HL-60 (cell line): Measurements from ENCODE around the gene RAP1GAP.
"Not testable (repeated sequence)": the region's sequence is repeated elsewhere in the genome, so short reads cannot be mapped to it uniquely, and the experiment has no call there.

Experiments used
- DNase-seq, 2 experiments: peaks; one replicate each; pipeline ENCODE4 v3.0.0-alpha.2; 2010 to 2020; ENCODE audit warnings: low read depth in 1 of 2, low spot score in 1 of 2
- H3K27ac ChIP-seq: fragments of 250-450 bp; sonication (Bioruptor Pico); replicated peaks from 2 replicates; pipeline ENCODE4 v1.5.1; 2020; ENCODE audit warnings: mild to moderate bottlenecking, moderate library complexity
- H3K27me3 ChIP-seq: fragments of 250-450 bp; sonication (Bioruptor Pico); 2 replicates; pipeline ENCODE4 v1.5.1; 2021; ENCODE audit warnings: mild to moderate bottlenecking, moderate library complexity; ENCODE audit not compliant: insufficient read depth, poor library complexity, severe bottlenecking
- H3K4me3 ChIP-seq: replicated peaks from 2 replicates; pipeline ENCODE4 v1.5.1; 2011; ENCODE audit warnings: mild to moderate bottlenecking, control low read depth, low read length; ENCODE audit not compliant: insufficient read depth
- CTCF ChIP-seq: IDR thresholded peaks from one replicate; pipeline ENCODE4 v1.5.1; 2011; ENCODE audit warnings: low read length, control low read depth, inconsistent platforms; ENCODE audit not compliant: insufficient read depth
- GABPA ChIP-seq: IDR thresholded peaks from 2 replicates; pipeline ENCODE4 v1.6.1; 2012; ENCODE audit warnings: low read depth
- POLR2AphosphoS5 ChIP-seq: IDR thresholded peaks from 2 replicates; pipeline ENCODE4 v1.6.1; 2012; ENCODE audit warnings: low read depth
- REST ChIP-seq: IDR thresholded peaks from 2 replicates; pipeline ENCODE4 v1.6.1; 2012; ENCODE audit warnings: low read depth; ENCODE audit not compliant: insufficient replicate concordance
- SPI1 ChIP-seq: IDR thresholded peaks from 2 replicates; pipeline ENCODE4 v1.6.1; 2012; ENCODE audit warnings: low read depth, mild to moderate bottlenecking, borderline replicate concordance

Gene RAP1GAP

GRCh38 chr1:21633141-21633755 lies 35.9 kb downstream of the RAP1GAP start:
- Histone ChIP-seq H3K4me3 (no peak overlapping the region), H3K27ac (no peak overlapping the region), H3K27me3 (peaks cover 3% of the 10 kb centered on the region)
- no peak for TF ChIP-seq GABPA
- no peak for TF ChIP-seq CTCF
- TF ChIP-seq SPI1: no peak
- no peak for TF ChIP-seq REST
- no peak for TF ChIP-seq POLR2AphosphoS5
- no peak for DNase-seq

GRCh38 chr1:21631944-21632887 lies 36.9 kb downstream of the RAP1GAP start:
- H3K27me3 ChIP-seq: peaks cover 3% of the 10 kb centered on the region
- TF ChIP-seq POLR2AphosphoS5 (no peak), REST (no peak), SPI1 (no peak), CTCF (no peak), GABPA (no peak)
- H3K27ac ChIP-seq: no peak overlapping the region
- DNase-seq: no peak
- no peak overlapping the region for H3K4me3 ChIP-seq

- H3K27ac ChIP-seq, DNase-seq, H3K4me3 ChIP-seq, H3K27me3 ChIP-seq: not testable (repeated sequence)
Observed at GRCh38 chr1:21631590-21631943, 37.6 kb downstream of the RAP1GAP start.

GRCh38 chr1:21630571-21631343 lies 38.4 kb downstream of the RAP1GAP start:
- no peak overlapping the region for H3K27ac ChIP-seq
- H3K4me3 ChIP-seq: no peak overlapping the region
- TF ChIP-seq GABPA: no peak
- H3K27me3 ChIP-seq: peaks cover 3% of the 10 kb centered on the region
- DNase-seq: no peak
